Endodermal cell (in vitro differentiated cells): ENCODE data around the gene PDCD2L. TPM values are rescaled to one million over a fixed set of nuclear protein-coding genes. Genes with fewer than 3 reads are reported as not detected.

Experiments
- DNase-seq: peaks from one replicate; pipeline ENCODE4 v3.0.0-alpha.2; 2017
- H3K27ac ChIP-seq: 2 replicates; pipeline ENCODE4 v1.5.1; 2013; ENCODE audit warnings: mild to moderate bottlenecking, low read depth, low read length, moderate library complexity
- H3K27me3 ChIP-seq: 2 replicates; pipeline ENCODE4 v1.6.1; 2013; ENCODE audit warnings: mild to moderate bottlenecking, low read length, moderate library complexity; ENCODE audit not compliant: insufficient read depth, control insufficient read depth, poor library complexity, severe bottlenecking
- H3K36me3 ChIP-seq: 2 replicates; pipeline ENCODE4 v1.7.0; 2013; ENCODE audit warnings: mild to moderate bottlenecking, low read length, moderate library complexity; ENCODE audit not compliant: control insufficient read depth, insufficient read depth
- H3K4me1 ChIP-seq: one replicate; pipeline ENCODE4 v1.7.0; 2013; ENCODE audit warnings: low read length; ENCODE audit not compliant: control insufficient read depth, insufficient read depth
- H3K4me3 ChIP-seq: 2 replicates; pipeline ENCODE4 v1.5.1; 2013; ENCODE audit warnings: mild to moderate bottlenecking, low read length, moderate library complexity
- H3K9ac ChIP-seq: 2 replicates; pipeline ENCODE4 v1.6.1; 2013; ENCODE audit warnings: mild to moderate bottlenecking, low read length, moderate library complexity; ENCODE audit not compliant: poor library complexity, severe bottlenecking; ENCODE audit errors: extremely low read depth
- H3K9me3 ChIP-seq: 2 replicates; pipeline ENCODE4 v1.6.1; 2013; ENCODE audit warnings: mild to moderate bottlenecking, low read length, moderate library complexity; ENCODE audit not compliant: control insufficient read depth
- H3K27ac Mint-ChIP-seq: 2 replicates; pipeline ENCODE4 v1.8.0; 2020; ENCODE audit warnings: mixed read lengths
- H3K27me3 Mint-ChIP-seq: 2 replicates; pipeline ENCODE4 v1.8.0; 2021; ENCODE audit warnings: mild to moderate bottlenecking, mixed read lengths; ENCODE audit not compliant: insufficient read depth
- H3K36me3 Mint-ChIP-seq: 2 replicates; pipeline ENCODE4 v1.8.0; 2020; ENCODE audit warnings: low read depth, mixed read lengths
- H3K4me1 Mint-ChIP-seq: 2 replicates; pipeline ENCODE4 v1.8.0; 2020; ENCODE audit warnings: mixed read lengths
- H3K4me3 Mint-ChIP-seq: 2 replicates; pipeline ENCODE4 v1.8.0; 2020; ENCODE audit warnings: mild to moderate bottlenecking, moderate library complexity, mixed read lengths
- H3K9me3 Mint-ChIP-seq: 2 replicates; pipeline ENCODE4 v1.8.0; 2020; ENCODE audit warnings: mild to moderate bottlenecking, mixed read lengths
- CTCF ChIP-seq: fragments of 200-600 bp; sonication (generic); conservative IDR thresholded peaks from 2 replicates; pipeline ENCODE4 v1.5.0; 2021; ENCODE audit warnings: antibody characterized with exemption, mild to moderate bottlenecking
- WGBS, 2 experiments: methylation state at CpG; one replicate each; pipeline versions ENCODE4 v1.1.5 to v1.1.7; 2013; ENCODE audit warnings: missing lambda C conversion rate in 2 of 2, mixed read lengths in 1 of 2; ENCODE audit not compliant: insufficient coverage in 1 of 2, insufficient read length in 1 of 2; 5-methylcytosine and 5-hydroxymethylcytosine counted together
- total RNA-seq, 2 donors: library from RNA; stranded (reverse); fragmentation: NEBNext Ultra II Directional in 1 of 2; extraction: Animal tissue kit (Norgen Biotek cat#: 25700) in 1 of 2; gene quantifications; 2 replicates in 1 of 2; 3 replicates in 1 of 2; pipeline ENCODE4 v1.2.1, GENCODE V29; 2021

PDCD2L gene
- total RNA-seq, 2 donors from 2014 or later = 25.0 to 25.1 TPM

DNA sequence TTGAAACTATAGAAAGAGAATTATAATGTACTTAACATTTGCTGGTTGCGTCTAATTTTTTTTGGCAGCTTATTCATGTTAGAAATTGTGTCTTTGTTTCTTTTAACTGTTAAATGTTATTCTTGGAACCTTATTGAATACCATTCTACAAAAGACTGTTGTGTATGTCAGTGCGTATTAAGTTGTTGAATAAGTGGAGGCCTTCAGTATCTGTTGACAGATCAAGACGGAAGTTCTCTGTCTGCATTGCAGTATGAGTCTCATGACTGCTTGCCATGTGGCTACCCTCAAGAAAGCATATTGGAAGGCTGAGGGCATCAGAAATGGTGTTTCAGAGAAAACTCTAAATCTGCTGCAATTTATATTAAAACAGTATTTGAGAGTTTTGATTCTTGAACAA lies 32.5 kb downstream of the PDCD2L start:
- no peak overlapping the region for H3K4me3 Mint-ChIP-seq
- 95 to 100% methylated on average over 3 of the region's 3 CpGs for WGBS, 2 experiments
- Histone ChIP-seq H3K4me3 (no peak overlapping the region), H3K4me1 (no peaks in the 10 kb centered on the region), H3K27me3 (no peaks in the 10 kb centered on the region), H3K27ac (no peak overlapping the region), H3K36me3 (peaks cover 92% of the 10 kb centered on the region), H3K9ac (no peak overlapping the region), H3K9me3 (no peaks in the 10 kb centered on the region)
- H3K4me1 Mint-ChIP-seq = no peaks in the 10 kb centered on the region
- H3K27ac Mint-ChIP-seq = no peak overlapping the region
- TF ChIP-seq CTCF = no peak
- no peak for DNase-seq
- no peaks in the 10 kb centered on the region for H3K9me3 Mint-ChIP-seq
- no peaks in the 10 kb centered on the region for H3K27me3 Mint-ChIP-seq
- H3K36me3 Mint-ChIP-seq = peaks cover 81% of the 10 kb centered on the region

DNA sequence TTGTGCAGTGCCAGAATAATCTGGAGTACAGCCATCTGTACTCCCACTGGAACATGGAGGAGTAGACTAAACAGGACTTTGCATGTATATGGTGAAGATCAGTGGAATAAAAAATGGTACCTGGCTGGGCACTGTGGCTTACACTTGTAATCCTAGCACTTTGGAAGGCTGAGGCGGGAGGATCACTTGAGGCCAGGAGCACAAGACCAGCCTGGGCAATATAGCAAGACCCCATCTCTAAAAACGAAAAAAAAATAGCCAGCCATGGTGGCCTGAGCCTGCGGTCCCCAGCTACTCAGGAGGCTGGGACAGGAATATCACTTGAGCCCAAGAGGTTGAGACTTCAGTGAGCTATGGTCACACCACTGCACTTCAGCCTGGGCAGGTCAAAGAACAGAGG lies 44.0 kb downstream of the PDCD2L start:
- Mint-ChIP-seq H3K4me3 (no peak overlapping the region), H3K4me1 (peaks cover 3% of the 10 kb centered on the region), H3K9me3 (no peaks in the 10 kb centered on the region), H3K27me3 (no peaks in the 10 kb centered on the region), H3K36me3 (peaks cover 82% of the 10 kb centered on the region), H3K27ac (no peak overlapping the region)
- Histone ChIP-seq H3K27me3 (no peaks in the 10 kb centered on the region), H3K4me3 (no peak overlapping the region), H3K4me1 (no peaks in the 10 kb centered on the region), H3K9ac (no peak overlapping the region), H3K9me3 (no peaks in the 10 kb centered on the region), H3K27ac (no peak overlapping the region), H3K36me3 (peaks cover 92% of the 10 kb centered on the region)
- no peak for DNase-seq
- 93 to 97% methylated on average over 3 of the region's 3 CpGs for WGBS, 2 experiments
- no peak for TF ChIP-seq CTCF

DNA sequence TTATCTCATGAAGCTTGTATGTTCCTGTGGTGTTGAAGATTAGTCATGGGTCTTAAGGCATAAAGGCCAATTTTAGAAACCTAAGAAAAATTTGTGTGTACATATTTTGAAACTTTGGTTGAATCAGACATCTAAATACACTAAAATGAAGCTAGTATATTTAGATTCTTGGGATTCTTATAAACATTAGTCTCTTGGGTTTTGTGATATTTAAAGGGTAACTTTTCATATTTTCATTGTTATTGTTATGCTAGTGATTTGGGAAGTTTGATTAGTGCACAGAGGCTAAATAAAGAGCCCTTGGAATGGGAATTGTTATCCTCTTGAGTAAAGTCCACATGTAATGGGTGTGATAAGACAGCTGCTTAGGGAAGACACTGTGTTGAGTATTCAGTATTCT lies 48.5 kb downstream of the PDCD2L start:
- no peak for TF ChIP-seq CTCF
- H3K36me3 Mint-ChIP-seq = peaks cover 72% of the 10 kb centered on the region
- Histone ChIP-seq H3K9ac (no peak overlapping the region), H3K27ac (no peak overlapping the region), H3K9me3 (no peaks in the 10 kb centered on the region), H3K4me1 (no peaks in the 10 kb centered on the region), H3K36me3 (peaks cover 76% of the 10 kb centered on the region), H3K27me3 (no peaks in the 10 kb centered on the region), H3K4me3 (no peak overlapping the region)
- DNase-seq = no peak
- H3K9me3 Mint-ChIP-seq = no peaks in the 10 kb centered on the region
- H3K4me1 Mint-ChIP-seq = peaks cover 4% of the 10 kb centered on the region
- no peak overlapping the region for H3K27ac Mint-ChIP-seq
- H3K4me3 Mint-ChIP-seq = no peak overlapping the region
- no peaks in the 10 kb centered on the region for H3K27me3 Mint-ChIP-seq
